Muscle of leg (tissue), 11 donors: ENCODE results near the gene SLC43A1. TPM values are rescaled to one million over a fixed set of nuclear protein-coding genes. Genes with fewer than 3 reads are reported as not detected.

ENCODE experiments used
- DNase-seq: peaks from one replicate; pipeline ENCODE4 v3.0.0; 2013
- H3K27ac ChIP-seq: one replicate; pipeline ENCODE4 v1.5.1; 2013; ENCODE audit warnings: mild to moderate bottlenecking, low read length, control low read depth
- H3K27me3 ChIP-seq: one replicate; pipeline ENCODE4 v1.6.1; 2013; ENCODE audit warnings: low read length; ENCODE audit not compliant: control insufficient read depth, insufficient read depth
- H3K36me3 ChIP-seq: one replicate; pipeline ENCODE4 v1.6.1; 2013; ENCODE audit warnings: low read length; ENCODE audit not compliant: control insufficient read depth, insufficient read depth
- H3K4me1 ChIP-seq: one replicate; pipeline ENCODE4 v1.6.1; 2013; ENCODE audit warnings: low read length; ENCODE audit not compliant: control insufficient read depth, insufficient read depth
- H3K4me3 ChIP-seq: one replicate; pipeline ENCODE4 v1.5.1; 2013; ENCODE audit warnings: low read length, control low read depth
- H3K9me3 ChIP-seq: replicated peaks from 2 replicates; pipeline ENCODE4 v1.6.1; 2013; ENCODE audit warnings: low read depth, low read length; ENCODE audit not compliant: control insufficient read depth
- WGBS: methylation state at CpG from one replicate; pipeline ENCODE4 v1.1.5; 2013; ENCODE audit warnings: missing lambda C conversion rate; ENCODE audit not compliant: insufficient coverage; 5-methylcytosine and 5-hydroxymethylcytosine counted together
- polyA plus RNA-seq, 8 donors: library from polyadenylated mRNA; unstranded; fragments of 120-200 nt; gene quantifications; one replicate each; pipeline versions ENCODE4 v1.2.1 to v1.2.3, GENCODE V29; 2013; ENCODE audit warnings: inconsistent platforms in 1 of 8, low replicate concordance in 1 of 8; ENCODE audit not compliant: insufficient read length in 8 of 8, insufficient read depth in 1 of 8
- total RNA-seq: library from RNA; stranded (reverse); fragments of 120-200 nt; gene quantifications from one replicate; pipeline ENCODE4 v1.2.4, GENCODE V29; 2013

Gene SLC43A1
- total and polyA plus RNA-seq, 9 donors, result 7.1 to 12.5 (median 10.3) TPM

- under 1% methylated on average over 43 of the region's 49 CpGs for WGBS
- Histone ChIP-seq H3K36me3 (peaks cover 7% of the 10 kb centered on the region), H3K4me1 (peaks cover 11% of the 10 kb centered on the region), H3K4me3 (peak within 1 kb of the TSS; percentile 80), H3K27ac (peak within 1 kb of the TSS; percentile 83), H3K9me3 (no peaks in the 10 kb centered on the region), H3K27me3 (no peaks in the 10 kb centered on the region)
- peak; percentile 98 for DNase-seq
Measured at GRCh38 chr11:57530596-57531507, 15.3 kb upstream of the SLC43A1 start, which contains the start of gene TIMM10. Gene TIMM10 (minus strand): TSS chr11:57530754. CDS start chr11:57530189, 565 bp downstream.

- Histone ChIP-seq H3K27ac (peak overlapping the region; percentile 64), H3K9me3 (no peaks in the 10 kb centered on the region), H3K4me3 (peak overlapping the region; percentile 80), H3K4me1 (peaks cover 11% of the 10 kb centered on the region), H3K27me3 (no peaks in the 10 kb centered on the region), H3K36me3 (peaks cover 7% of the 10 kb centered on the region)
- no peak for DNase-seq
- WGBS, result 0% methylated on average over 13 of the region's 17 CpGs
Measured at GRCh38 chr11:57530215-57530595, 14.7 kb upstream of the SLC43A1 start.

- Histone ChIP-seq H3K4me1 (peaks cover 11% of the 10 kb centered on the region), H3K36me3 (peaks cover 7% of the 10 kb centered on the region), H3K27me3 (no peaks in the 10 kb centered on the region), H3K4me3 (no peak overlapping the region), H3K27ac (no peak overlapping the region), H3K9me3 (no peaks in the 10 kb centered on the region)
- no peak for DNase-seq
Measured at GRCh38 chr11:57529012-57529411, 13.5 kb upstream of the SLC43A1 start.

GRCh38 chr11:57527056-57527631 is 11.6 kb upstream of the SLC43A1 start:
- no CpG with 5 or more reads among the region's 7 CpGs for WGBS
- no peaks in the 10 kb centered on the region for H3K27me3 ChIP-seq
- H3K36me3 ChIP-seq, result peaks cover 7% of the 10 kb centered on the region
- no peak overlapping the region for H3K4me3 ChIP-seq
- H3K4me1 ChIP-seq, result peaks cover 11% of the 10 kb centered on the region
- H3K27ac ChIP-seq, result no peak overlapping the region
- no peaks in the 10 kb centered on the region for H3K9me3 ChIP-seq
- DNase-seq, result peak; percentile 72

- DNase-seq, result no peak
- 100% methylated on average over 2 of the region's 4 CpGs for WGBS
- no peak overlapping the region for H3K27ac ChIP-seq
- H3K27me3 ChIP-seq, result no peaks in the 10 kb centered on the region
- no peaks in the 10 kb centered on the region for H3K4me1 ChIP-seq
- peaks cover under 1% of the 10 kb centered on the region for H3K36me3 ChIP-seq
- no peaks in the 10 kb centered on the region for H3K9me3 ChIP-seq
- H3K4me3 ChIP-seq, result no peak overlapping the region
Measured at GRCh38 chr11:57523419-57523818, 7.9 kb upstream of the SLC43A1 start.

GRCh38 chr11:57521116-57521515 is 5.6 kb upstream of the SLC43A1 start:
- Histone ChIP-seq H3K9me3 (no peaks in the 10 kb centered on the region), H3K27ac (no peak overlapping the region), H3K4me3 (no peak overlapping the region), H3K27me3 (no peaks in the 10 kb centered on the region), H3K36me3 (no peaks in the 10 kb centered on the region), H3K4me1 (peaks cover under 1% of the 10 kb centered on the region)
- no CpG with 5 or more reads among the region's 2 CpGs for WGBS
- no peak for DNase-seq

- WGBS, result 0% methylated on average over 1 of the region's 5 CpGs
- no peaks in the 10 kb centered on the region for H3K36me3 ChIP-seq
- no peaks in the 10 kb centered on the region for H3K9me3 ChIP-seq
- H3K4me3 ChIP-seq, result peak overlapping the region; percentile 67
- no peak overlapping the region for H3K27ac ChIP-seq
- DNase-seq, result no peak
- peaks cover 25% of the 10 kb centered on the region for H3K4me1 ChIP-seq
- no peaks in the 10 kb centered on the region for H3K27me3 ChIP-seq
Measured at GRCh38 chr11:57516061-57516443, 550 bp upstream of the SLC43A1 start.

- Histone ChIP-seq H3K4me3 (peak overlapping the region; percentile 67), H3K36me3 (no peaks in the 10 kb centered on the region), H3K27ac (peak overlapping the region; percentile 69), H3K4me1 (peaks cover 25% of the 10 kb centered on the region), H3K27me3 (no peaks in the 10 kb centered on the region), H3K9me3 (no peaks in the 10 kb centered on the region)
- DNase-seq, result peak; percentile 44
- WGBS, result under 1% methylated on average over 50 of the region's 57 CpGs
Measured at GRCh38 chr11:57514538-57515331, 767 bp downstream of the SLC43A1 start.

- no peaks in the 10 kb centered on the region for H3K36me3 ChIP-seq
- peak; percentile 39 for DNase-seq
- peaks cover 25% of the 10 kb centered on the region for H3K4me1 ChIP-seq
- H3K4me3 ChIP-seq, result peak overlapping the region; percentile 67
- WGBS, result 9% methylated on average over 35 of the region's 35 CpGs
- H3K27ac ChIP-seq, result peak overlapping the region; percentile 69
- no peaks in the 10 kb centered on the region for H3K27me3 ChIP-seq
- no peaks in the 10 kb centered on the region for H3K9me3 ChIP-seq
Measured at GRCh38 chr11:57513911-57514537, 1.5 kb downstream of the SLC43A1 start.
